Heart left ventricle (tissue), 13 donors: ENCODE measurements around the gene RAF1.

Experiments
- POLR2A ChIP-seq, 2 donors: fragments of 450-650 bp; IDR thresholded peaks; one replicate each; pipeline ENCODE4 v1.6.1; 2017; ENCODE audit warnings: antibody characterized with exemption in 2 of 2, mild to moderate bottlenecking in 2 of 2, moderate library complexity in 2 of 2
- TF ChIP-seq, protein P1 (sequence below), 12 donors: fragments of 200-600 bp; sonication (generic) in 4 of 12; IDR thresholded peaks; one replicate each; pipeline versions ENCODE4 v1.5.0 to v1.8.0; 2018 to 2022; ENCODE audit warnings: antibody characterized with exemption in 12 of 12, mild to moderate bottlenecking in 5 of 12
- donor health status: ischemic (EF 13 %, LVEDD 7.1; RV severe dilation, severe dysfunction).
- donor health status: DM: no; HTN: yes; CAD: no.
- donor health status: DM: no; HTN: no; CAD: no.
- donor health status: ischemic (EF 25% LVEDD 6.9; RV normal size, moderate dysfunction).
- donor health status: ischemic (EF 25% LVEDD 5.7; RV mildly dilated, moderate dysfunction).
- donor health status: ischemic (EF 35%, LVEDD 5.7; RV mildly dilated, moderate dysfunction).
- donor health status: nonischemic (EF 11% LVEDD 7.7; RV severe dilation, severe dysfunction).
- donor health status: DM: yes; HTN: yes; CAD: no.
- donor health status: PGD.
- donor health status: ischemic (EF 29% LVEDD 5.4; RV normal size, mild dysfunction).
- donor health status: nonischemic (EF 23%, LVEDD 6.1; RV moderate dilation, normal function).

- TF ChIP-seq, protein P1, sequence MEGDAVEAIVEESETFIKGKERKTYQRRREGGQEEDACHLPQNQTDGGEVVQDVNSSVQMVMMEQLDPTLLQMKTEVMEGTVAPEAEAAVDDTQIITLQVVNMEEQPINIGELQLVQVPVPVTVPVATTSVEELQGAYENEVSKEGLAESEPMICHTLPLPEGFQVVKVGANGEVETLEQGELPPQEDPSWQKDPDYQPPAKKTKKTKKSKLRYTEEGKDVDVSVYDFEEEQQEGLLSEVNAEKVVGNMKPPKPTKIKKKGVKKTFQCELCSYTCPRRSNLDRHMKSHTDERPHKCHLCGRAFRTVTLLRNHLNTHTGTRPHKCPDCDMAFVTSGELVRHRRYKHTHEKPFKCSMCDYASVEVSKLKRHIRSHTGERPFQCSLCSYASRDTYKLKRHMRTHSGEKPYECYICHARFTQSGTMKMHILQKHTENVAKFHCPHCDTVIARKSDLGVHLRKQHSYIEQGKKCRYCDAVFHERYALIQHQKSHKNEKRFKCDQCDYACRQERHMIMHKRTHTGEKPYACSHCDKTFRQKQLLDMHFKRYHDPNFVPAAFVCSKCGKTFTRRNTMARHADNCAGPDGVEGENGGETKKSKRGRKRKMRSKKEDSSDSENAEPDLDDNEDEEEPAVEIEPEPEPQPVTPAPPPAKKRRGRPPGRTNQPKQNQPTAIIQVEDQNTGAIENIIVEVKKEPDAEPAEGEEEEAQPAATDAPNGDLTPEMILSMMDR (IDR thresholded peaks at IDR 0.05) = no peak
- TF ChIP-seq POLR2A (IDR thresholded peaks at IDR 0.05) = no peak
Observed at GRCh38 chr3:12613250-12613649, 50.7 kb downstream of the RAF1 start.
